ENCODE data around the gene SRMS.
"Not testable (repeated sequence)": the region's sequence is repeated elsewhere in the genome, so short reads cannot be mapped to it uniquely, and the experiment has no call there.

The SRMS gene

GRCh38 chr20:63579017-63579694, 31.6 kb upstream of the SRMS start:
- in situ Hi-C loops (cut with MboI; ENCODE audit: low sequenced_read_pairs), result no loop called here

GRCh38 chr20:63578224-63579016, 30.9 kb upstream of the SRMS start:
- in situ Hi-C loops (cut with MboI; ENCODE audit: low sequenced_read_pairs), result no loop called here

- in situ Hi-C loops (cut with MboI; ENCODE audit: low sequenced_read_pairs), result no loop called here
Measured at GRCh38 chr20:63577317-63577894, 29.9 kb upstream of the SRMS start.

- in situ Hi-C loops (cut with MboI; ENCODE audit: low sequenced_read_pairs), result no loop called here
Measured at GRCh38 chr20:63576311-63576710, 28.8 kb upstream of the SRMS start.

- in situ Hi-C loops (cut with MboI; ENCODE audit: low sequenced_read_pairs), result no loop called here
Measured at GRCh38 chr20:63574829-63575743, 27.5 kb upstream of the SRMS start.

- in situ Hi-C loops (cut with MboI; ENCODE audit: low sequenced_read_pairs), result no loop called here
Measured at GRCh38 chr20:63574156-63574828, 26.7 kb upstream of the SRMS start, which contains the start of gene HELZ2. HELZ2 (minus strand) TSS chr20:63574239; CDS start chr20:63572385, 1,854 bp downstream.

- in situ Hi-C loops (cut with MboI; ENCODE audit: low sequenced_read_pairs), result no loop called here
Measured at GRCh38 chr20:63573647-63574131, 26.1 kb upstream of the SRMS start.

GRCh38 chr20:63572788-63573646, 25.5 kb upstream of the SRMS start:
- in situ Hi-C loops (cut with MboI; ENCODE audit: low sequenced_read_pairs), result no loop called here

- in situ Hi-C loops (cut with MboI; ENCODE audit: low sequenced_read_pairs), result no loop called here
Measured at GRCh38 chr20:63572071-63572787, 24.7 kb upstream of the SRMS start.

- in situ Hi-C loops (cut with MboI; ENCODE audit: low sequenced_read_pairs), result not testable (repeated sequence)
Measured at GRCh38 chr20:63571087-63571478, 23.5 kb upstream of the SRMS start.

GRCh38 chr20:63570281-63571086, 22.9 kb upstream of the SRMS start:
- in situ Hi-C loops (cut with MboI; ENCODE audit: low sequenced_read_pairs), result no loop called here

- in situ Hi-C loops (cut with MboI; ENCODE audit: low sequenced_read_pairs), result no loop called here
Measured at GRCh38 chr20:63568986-63569949, 21.7 kb upstream of the SRMS start.

- in situ Hi-C loops (cut with MboI; ENCODE audit: low sequenced_read_pairs), result no loop called here
Measured at GRCh38 chr20:63568170-63568981, 20.8 kb upstream of the SRMS start.

- in situ Hi-C loops (cut with MboI; ENCODE audit: low sequenced_read_pairs), result no loop called here
Measured at GRCh38 chr20:63567386-63568169, 20.0 kb upstream of the SRMS start.

- in situ Hi-C loops (cut with MboI; ENCODE audit: low sequenced_read_pairs), result no loop called here
Measured at GRCh38 chr20:63567136-63567385, 19.5 kb upstream of the SRMS start.

Data from hTERT RPE-1 (cell line).